Karpas-422 (cell line): ENCODE measurements around the gene PKMYT1. TPM values are rescaled to one million over a fixed set of nuclear protein-coding genes. Genes with fewer than 3 reads are reported as not detected.

Experiments used
- DNase-seq: peaks from one replicate; pipeline ENCODE4 v3.0.0-alpha.2; 2015
- H2AFZ ChIP-seq: fragments of 200-600 bp; sonication (generic); 2 replicates; pipeline ENCODE4 v1.6.1; 2014; ENCODE audit warnings: antibody characterized with exemption, low read length, mixed read lengths
- H3K27ac ChIP-seq: fragments of 200-600 bp; sonication (generic); 2 replicates; pipeline ENCODE4 v1.5.1; 2014; ENCODE audit warnings: mild to moderate bottlenecking, low read length, moderate library complexity
- H3K27me3 ChIP-seq: fragments of 200-600 bp; sonication (generic); 2 replicates; pipeline ENCODE4 v1.6.1; 2014; ENCODE audit warnings: low read length, mixed read lengths
- H3K36me3 ChIP-seq: fragments of 200-600 bp; sonication (generic); 2 replicates; pipeline ENCODE4 v1.6.1; 2014; ENCODE audit warnings: low read length, mixed read lengths; ENCODE audit not compliant: insufficient read depth
- H3K4me1 ChIP-seq: fragments of 200-600 bp; sonication (generic); 2 replicates; pipeline ENCODE4 v1.6.1; 2014; ENCODE audit warnings: mild to moderate bottlenecking, low read length, mixed read lengths
- H3K4me2 ChIP-seq: fragments of 200-600 bp; sonication (generic); 2 replicates; pipeline ENCODE4 v1.6.1; 2014; ENCODE audit warnings: low read length, low read depth, mild to moderate bottlenecking; ENCODE audit not compliant: poor library complexity, severe bottlenecking
- H3K4me3 ChIP-seq: fragments of 200-600 bp; sonication (generic); 2 replicates; pipeline ENCODE4 v1.5.1; 2014; ENCODE audit warnings: mild to moderate bottlenecking, antibody characterized with exemption, low read length, mixed read lengths
- H3K79me2 ChIP-seq: fragments of 200-600 bp; sonication (generic); 2 replicates; pipeline ENCODE4 v1.6.1; 2014; ENCODE audit warnings: mild to moderate bottlenecking, low read length, mixed read lengths
- H3K9ac ChIP-seq: fragments of 200-600 bp; sonication (generic); 2 replicates; pipeline ENCODE4 v1.6.0; 2014; ENCODE audit warnings: low read length
- H3K9me2 ChIP-seq: fragments of 200-600 bp; sonication (generic), shearing (Covaris generic); replicated peaks from 2 replicates; pipeline ENCODE4 v1.6.0; 2014; ENCODE audit warnings: mild to moderate bottlenecking, low read length, moderate library complexity; ENCODE audit not compliant: insufficient read depth
- H3K9me3 ChIP-seq: fragments of 300-700, 200-600 bp; sonication (generic); 2 replicates; pipeline ENCODE4 v1.6.1; 2014; ENCODE audit warnings: low read length, mixed read lengths
- H4K20me1 ChIP-seq: fragments of 200-600 bp; sonication (generic); 2 replicates; pipeline ENCODE4 v1.6.1; 2014; ENCODE audit warnings: mild to moderate bottlenecking, antibody characterized with exemption, low read length, low read depth; ENCODE audit not compliant: insufficient read depth
- total RNA-seq: library from RNA; depleted of rRNA; stranded (reverse); fragments of >200 nt; shearing (Covaris generic); gene quantifications from 2 replicates; pipeline ENCODE4 v1.2.3, GENCODE V29; 2014; ENCODE audit warnings: low replicate concordance

The PKMYT1 gene
- total RNA-seq, 1 experiment from 2014 or later = 17.6 TPM

DNA sequence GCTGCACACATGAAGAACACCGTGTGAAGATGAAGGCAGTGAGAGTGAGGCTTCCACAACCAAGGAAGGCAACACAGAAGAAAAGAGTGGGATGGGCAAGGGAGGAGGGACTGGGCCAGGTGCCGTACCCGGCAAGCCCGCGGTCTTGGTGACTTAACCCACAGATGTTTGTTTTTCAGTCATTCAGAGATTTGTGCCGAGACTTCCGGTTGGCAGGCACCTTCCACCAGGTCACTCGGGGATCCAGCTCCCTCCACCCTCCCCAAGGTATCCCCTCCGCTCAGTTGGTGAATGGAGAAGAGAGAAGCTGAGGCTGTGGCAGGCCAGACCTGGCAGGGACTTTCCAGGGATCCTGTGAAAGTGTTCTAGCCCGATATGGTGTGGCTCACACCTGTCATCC, 21.0 kb downstream of the PKMYT1 start:
- Histone ChIP-seq H3K4me1 (peaks cover 24% of the 10 kb centered on the region), H3K9ac (no peak overlapping the region), H3K4me3 (no peak overlapping the region), H3K79me2 (no peaks in the 10 kb centered on the region), H3K27ac (no peak overlapping the region), H3K9me3 (no peaks in the 10 kb centered on the region), H3K36me3 (no peaks in the 10 kb centered on the region), H4K20me1 (no peaks in the 10 kb centered on the region), H2AFZ (no peak overlapping the region), H3K27me3 (no peaks in the 10 kb centered on the region), H3K4me2 (no peak overlapping the region), H3K9me2 (no peaks in the 10 kb centered on the region)
- DNase-seq = no peak

DNA sequence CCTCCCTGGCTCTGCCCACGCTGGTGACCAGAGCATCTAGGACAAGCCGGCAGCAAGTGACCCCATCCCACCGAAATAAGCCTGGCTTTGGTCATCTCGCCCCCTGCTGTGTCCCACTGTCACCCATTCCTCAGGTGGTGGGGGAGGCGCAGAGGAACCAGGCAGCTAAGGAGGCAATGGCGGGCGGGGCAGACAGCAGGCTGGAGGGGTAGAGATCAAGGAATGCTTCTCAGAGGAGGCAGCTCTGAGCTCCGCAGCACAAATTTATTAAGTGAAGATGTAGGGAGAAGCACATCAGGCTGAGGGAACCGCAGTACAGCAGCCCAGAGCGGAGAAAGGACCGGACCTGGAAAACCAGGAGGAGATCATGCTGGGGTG, 23.7 kb downstream of the PKMYT1 start:
- Histone ChIP-seq H3K4me2 (no peak overlapping the region), H3K4me1 (peaks cover 11% of the 10 kb centered on the region), H3K9me3 (no peaks in the 10 kb centered on the region), H2AFZ (no peak overlapping the region), H4K20me1 (no peaks in the 10 kb centered on the region), H3K36me3 (no peaks in the 10 kb centered on the region), H3K9me2 (no peaks in the 10 kb centered on the region), H3K79me2 (no peaks in the 10 kb centered on the region), H3K27ac (no peak overlapping the region), H3K4me3 (no peak overlapping the region), H3K27me3 (no peaks in the 10 kb centered on the region), H3K9ac (no peak overlapping the region)
- DNase-seq = no peak

DNA sequence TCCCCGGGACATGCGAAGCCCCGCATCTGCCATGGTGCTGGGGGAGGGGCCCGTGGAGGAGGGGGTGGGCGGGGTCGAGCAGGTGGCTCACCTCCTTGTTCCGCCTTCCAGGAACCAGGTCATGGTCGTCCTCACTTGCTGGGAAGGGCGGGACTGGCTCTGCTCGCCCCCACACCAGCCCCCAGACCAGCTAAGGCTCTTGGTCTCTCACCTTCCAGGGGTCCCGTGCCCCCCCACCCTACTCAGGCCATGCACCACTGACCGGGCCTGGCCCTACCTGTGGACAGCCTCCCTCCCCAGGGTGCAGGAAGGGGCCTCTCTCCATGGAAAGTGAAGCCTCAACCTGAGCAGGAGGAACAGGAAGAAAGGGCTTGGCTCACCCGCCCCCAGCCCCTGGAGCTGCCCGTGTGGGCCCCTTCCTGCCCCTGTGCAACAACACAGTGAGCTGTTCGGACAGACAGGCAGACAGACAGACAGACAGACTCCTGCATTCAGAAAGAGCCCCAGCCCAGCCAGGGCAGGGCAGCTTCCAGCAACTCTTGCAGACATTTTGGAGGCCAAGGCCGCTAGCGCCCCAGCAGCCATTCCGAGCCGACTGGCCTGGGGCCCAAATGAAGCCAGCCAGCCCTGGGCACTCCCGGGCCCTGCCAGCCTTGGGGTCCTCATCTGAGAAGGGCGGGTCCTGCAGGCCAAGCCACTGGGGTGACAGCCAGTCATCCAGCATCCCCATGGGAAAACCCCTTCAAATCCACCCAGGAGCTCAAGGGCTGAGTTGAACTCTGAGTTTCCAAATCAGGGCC, 24.3 kb downstream of the PKMYT1 start:
- no peak overlapping the region for H3K4me3 ChIP-seq
- no peaks in the 10 kb centered on the region for H3K27me3 ChIP-seq
- no peak overlapping the region for H3K4me2 ChIP-seq
- no peak overlapping the region for H3K9ac ChIP-seq
- H3K4me1 ChIP-seq = peaks cover 11% of the 10 kb centered on the region
- no peaks in the 10 kb centered on the region for H3K36me3 ChIP-seq
- no peak overlapping the region for H3K27ac ChIP-seq
- no peak overlapping the region for H2AFZ ChIP-seq
- no peaks in the 10 kb centered on the region for H3K9me3 ChIP-seq
- no peaks in the 10 kb centered on the region for H3K79me2 ChIP-seq
- no peaks in the 10 kb centered on the region for H4K20me1 ChIP-seq
- H3K9me2 ChIP-seq = no peaks in the 10 kb centered on the region
- DNase-seq = no peak

DNA sequence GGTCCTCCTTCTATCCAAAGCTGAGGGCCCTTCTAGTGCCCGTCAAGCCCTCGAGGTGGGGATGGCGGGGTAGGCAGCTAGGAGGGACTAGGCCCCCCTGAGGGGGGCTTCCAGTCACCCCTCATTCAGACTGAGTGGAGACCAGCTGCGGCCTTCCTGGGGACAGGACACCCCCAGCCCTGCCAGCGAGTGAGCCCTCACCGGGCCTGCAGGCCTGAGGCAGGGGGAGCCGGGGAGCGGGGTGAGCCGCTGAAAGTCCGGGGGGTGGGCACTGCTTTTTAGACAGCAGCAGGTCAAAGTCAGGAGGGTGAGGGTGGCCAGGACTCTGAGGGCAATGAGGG, 24.8 kb downstream of the PKMYT1 start:
- H3K4me2 ChIP-seq = no peak overlapping the region

DNA sequence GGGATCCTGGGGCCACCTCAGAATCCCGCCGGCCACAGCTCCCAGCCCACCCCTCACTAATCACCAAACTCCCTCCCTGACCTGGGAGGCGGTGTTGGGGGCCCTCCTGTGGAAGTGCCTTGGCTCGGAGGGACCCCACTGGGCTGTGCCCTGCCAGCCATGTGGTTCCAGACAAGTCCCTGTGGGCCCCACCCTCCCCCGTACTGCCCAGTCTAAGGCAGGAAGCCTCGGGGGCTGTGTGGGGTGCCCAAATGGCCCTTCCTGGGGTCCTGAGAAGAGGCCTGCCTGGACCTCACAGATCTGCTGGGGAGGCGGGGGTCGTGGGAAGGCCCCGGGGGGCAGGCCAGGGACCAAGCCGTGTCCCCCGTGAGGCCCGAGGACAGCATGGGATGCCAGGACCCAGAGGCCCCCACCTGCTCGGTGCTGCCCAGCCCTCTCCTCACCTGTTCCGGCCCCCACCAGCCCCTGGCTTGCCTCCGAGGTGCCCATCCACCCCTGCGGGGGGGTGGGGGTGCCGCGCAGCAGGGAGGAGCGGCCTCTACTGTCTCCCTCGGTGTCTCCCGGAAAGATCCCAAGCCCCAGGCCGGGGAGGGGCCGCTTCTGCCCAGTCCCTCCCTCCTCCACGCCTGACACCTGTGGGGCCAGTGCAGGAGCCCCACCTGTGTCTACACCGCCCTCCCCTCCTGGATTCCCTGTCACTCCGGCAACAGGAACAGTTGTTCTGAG, 25.4 kb downstream of the PKMYT1 start:
- H3K9me3 ChIP-seq = no peaks in the 10 kb centered on the region
- H3K27me3 ChIP-seq = no peaks in the 10 kb centered on the region
- H3K9ac ChIP-seq = no peak overlapping the region
- no peak overlapping the region for H2AFZ ChIP-seq
- H3K79me2 ChIP-seq = no peaks in the 10 kb centered on the region
- no peak overlapping the region for H3K4me3 ChIP-seq
- no peaks in the 10 kb centered on the region for H3K9me2 ChIP-seq
- H4K20me1 ChIP-seq = no peaks in the 10 kb centered on the region
- peaks cover 11% of the 10 kb centered on the region for H3K4me1 ChIP-seq
- H3K4me2 ChIP-seq = no peak overlapping the region
- no peaks in the 10 kb centered on the region for H3K36me3 ChIP-seq
- no peak for DNase-seq
- H3K27ac ChIP-seq = no peak overlapping the region

More for the DNA sequence above, 24.8 kb downstream of the PKMYT1 start:
- Histone ChIP-seq H3K9ac (no peak overlapping the region), H3K4me1 (peaks cover 11% of the 10 kb centered on the region), H3K9me3 (no peaks in the 10 kb centered on the region), H2AFZ (no peak overlapping the region), H3K79me2 (no peaks in the 10 kb centered on the region), H3K9me2 (no peaks in the 10 kb centered on the region), H3K4me3 (no peak overlapping the region), H3K27me3 (no peaks in the 10 kb centered on the region), H3K27ac (no peak overlapping the region), H3K36me3 (no peaks in the 10 kb centered on the region), H4K20me1 (no peaks in the 10 kb centered on the region)
- no peak for DNase-seq

DNA sequence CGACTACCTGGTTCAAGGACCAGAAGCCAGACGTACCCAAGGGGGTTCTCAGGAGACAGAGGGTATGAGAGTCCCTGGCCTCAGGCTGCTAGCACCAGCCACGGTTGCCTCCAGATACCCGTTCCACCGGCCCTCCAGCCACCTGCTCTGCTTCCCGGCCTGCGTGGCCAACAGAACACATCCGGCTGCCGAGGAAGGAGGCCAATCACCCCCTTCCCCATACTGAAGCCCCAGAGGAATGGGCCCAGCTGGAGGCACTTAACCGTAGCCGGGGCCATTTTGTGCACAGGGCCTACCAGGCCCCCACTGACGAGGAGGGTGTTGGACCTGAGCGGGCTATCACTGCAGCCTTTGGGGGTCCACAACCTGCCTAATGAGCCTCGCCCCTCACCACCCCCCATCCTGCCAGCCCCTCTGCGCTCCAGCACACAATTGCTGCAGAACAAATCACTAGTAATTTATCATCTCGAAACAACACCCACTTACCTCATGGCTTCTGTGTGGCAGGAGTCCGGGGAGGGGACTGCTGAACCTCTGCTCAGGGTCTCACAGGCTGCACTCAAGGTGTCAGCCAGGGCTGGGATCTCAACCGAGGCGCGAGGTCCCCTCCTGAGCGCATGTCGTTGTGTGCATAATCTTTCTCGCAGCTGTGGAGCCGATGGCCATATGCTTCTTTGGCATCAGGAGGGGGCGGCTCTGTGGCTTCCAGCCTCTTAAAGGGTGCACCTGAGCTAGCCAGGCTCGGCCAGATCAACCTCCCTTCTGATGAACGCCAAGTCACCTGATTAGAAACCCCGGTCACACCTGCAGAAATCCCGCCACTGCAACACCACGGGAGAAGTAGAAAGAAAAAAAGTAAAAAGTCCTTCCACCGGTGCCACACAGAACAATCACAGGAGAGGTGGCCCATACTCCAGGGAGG, 26.3 kb downstream of the PKMYT1 start:
- peaks cover 11% of the 10 kb centered on the region for H3K4me1 ChIP-seq

DNA sequence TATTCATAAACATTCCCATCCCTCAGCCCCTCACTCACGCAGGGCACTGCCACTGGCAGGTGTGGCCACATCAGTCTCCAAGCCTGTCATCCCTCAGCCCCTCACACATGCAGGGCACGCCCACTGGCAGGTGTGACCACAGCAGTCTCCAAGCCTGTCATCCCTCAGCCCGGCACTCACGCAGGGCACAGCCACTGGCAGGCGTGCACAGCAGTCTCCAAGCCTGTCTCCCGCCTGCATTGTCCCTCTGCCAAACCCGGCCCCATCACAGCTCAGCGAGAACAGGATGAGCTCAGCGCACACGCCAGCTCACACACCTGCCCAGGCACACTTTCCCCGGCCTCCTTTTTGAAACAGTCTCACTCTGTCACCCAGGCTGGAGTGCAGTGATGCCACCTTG, 27.6 kb downstream of the PKMYT1 start:
- DNase-seq = no peak

More for the DNA sequence above, 26.3 kb downstream of the PKMYT1 start:
- peak; percentile 66 for DNase-seq
- H3K4me3 ChIP-seq = no peak overlapping the region
- H3K79me2 ChIP-seq = no peaks in the 10 kb centered on the region
- H3K27me3 ChIP-seq = no peaks in the 10 kb centered on the region
- H3K9me2 ChIP-seq = no peaks in the 10 kb centered on the region
- H3K4me2 ChIP-seq = peak overlapping the region; percentile 30
- no peak overlapping the region for H3K27ac ChIP-seq
- no peaks in the 10 kb centered on the region for H3K36me3 ChIP-seq
- H3K9me3 ChIP-seq = no peaks in the 10 kb centered on the region
- no peak overlapping the region for H2AFZ ChIP-seq
- no peaks in the 10 kb centered on the region for H4K20me1 ChIP-seq
- H3K9ac ChIP-seq = peak overlapping the region; percentile 42

DNA sequence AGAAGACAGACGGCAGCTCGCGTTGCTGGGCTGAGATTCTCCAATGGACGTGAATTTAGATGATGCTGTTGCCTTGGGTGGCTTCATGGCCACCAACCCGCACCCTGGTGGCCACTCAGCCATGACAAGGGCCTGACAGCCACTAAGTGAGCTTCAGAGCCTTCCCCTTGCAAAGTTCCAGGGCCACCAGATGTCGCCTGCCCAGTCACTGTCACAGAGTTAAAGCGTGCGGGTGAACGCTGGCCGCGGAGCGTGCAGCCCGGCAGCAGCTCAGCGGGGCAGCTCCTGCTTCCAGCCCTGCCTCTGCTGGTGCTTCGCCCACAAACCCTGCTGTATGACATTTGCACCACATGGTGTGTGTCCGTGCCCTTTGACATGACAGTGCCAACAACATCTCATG, 29.5 kb downstream of the PKMYT1 start:
- Histone ChIP-seq H3K4me1 (peaks cover 11% of the 10 kb centered on the region), H2AFZ (no peak overlapping the region), H3K36me3 (no peaks in the 10 kb centered on the region), H3K4me2 (no peak overlapping the region), H3K79me2 (no peaks in the 10 kb centered on the region), H3K9me2 (no peaks in the 10 kb centered on the region), H3K27ac (no peak overlapping the region), H4K20me1 (no peaks in the 10 kb centered on the region), H3K4me3 (no peak overlapping the region), H3K9me3 (no peaks in the 10 kb centered on the region), H3K27me3 (no peaks in the 10 kb centered on the region), H3K9ac (no peak overlapping the region)
- DNase-seq = no peak

More for the DNA sequence above, 27.6 kb downstream of the PKMYT1 start:
- Histone ChIP-seq H4K20me1 (no peaks in the 10 kb centered on the region), H3K9me2 (no peaks in the 10 kb centered on the region), H3K9me3 (no peaks in the 10 kb centered on the region), H3K27me3 (no peaks in the 10 kb centered on the region), H3K4me2 (no peak overlapping the region), H3K4me1 (peaks cover 11% of the 10 kb centered on the region), H2AFZ (no peak overlapping the region), H3K9ac (no peak overlapping the region), H3K79me2 (no peaks in the 10 kb centered on the region), H3K4me3 (no peak overlapping the region), H3K36me3 (no peaks in the 10 kb centered on the region), H3K27ac (no peak overlapping the region)
